ENCODE measurements around the gene GCG.

The GCG gene

DNA sequence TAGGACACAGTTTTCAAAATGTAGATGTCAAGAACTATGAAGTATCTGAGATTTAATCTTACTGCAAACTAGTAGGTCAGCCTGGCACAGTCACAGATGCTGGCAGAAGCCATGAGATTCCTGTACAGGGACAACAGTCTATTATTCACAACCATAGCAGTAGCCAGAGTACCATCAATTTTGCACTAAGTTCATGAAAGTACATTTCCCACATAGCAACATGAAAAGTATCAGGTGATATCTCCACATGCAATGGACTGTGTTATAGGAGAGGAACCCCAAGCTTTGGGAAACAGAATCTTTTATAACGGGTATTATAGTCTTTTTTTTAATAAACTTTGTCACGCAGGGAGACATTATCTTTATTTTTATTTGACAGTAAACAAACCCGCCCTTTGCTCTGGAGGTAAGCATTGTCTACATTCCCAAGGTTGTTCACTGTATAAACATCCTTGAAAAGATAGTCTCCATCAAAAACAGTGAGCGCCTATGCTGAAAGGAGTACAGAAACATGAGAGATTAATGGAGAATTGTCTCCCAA, 44.6 kb downstream of the GCG start:
- no peak overlapping the region for H3K4me3 ChIP-seq (ENCODE audit: low read depth, low read length)
- TF ChIP-seq CTCF (IDR thresholded peaks at IDR 0.05; ENCODE audit: low read depth, low read length, missing control alignments), result no peak
- no peak for DNase-seq (ENCODE audit: low read depth)

GRCh38 chr2:162106746-162107145, 45.3 kb downstream of the GCG start:
- TF ChIP-seq CTCF (IDR thresholded peaks at IDR 0.05; ENCODE audit: low read depth, low read length, missing control alignments), result no peak
- no peak overlapping the region for H3K4me3 ChIP-seq (ENCODE audit: low read depth, low read length)
- DNase-seq (ENCODE audit: low read depth), result no peak

DNA sequence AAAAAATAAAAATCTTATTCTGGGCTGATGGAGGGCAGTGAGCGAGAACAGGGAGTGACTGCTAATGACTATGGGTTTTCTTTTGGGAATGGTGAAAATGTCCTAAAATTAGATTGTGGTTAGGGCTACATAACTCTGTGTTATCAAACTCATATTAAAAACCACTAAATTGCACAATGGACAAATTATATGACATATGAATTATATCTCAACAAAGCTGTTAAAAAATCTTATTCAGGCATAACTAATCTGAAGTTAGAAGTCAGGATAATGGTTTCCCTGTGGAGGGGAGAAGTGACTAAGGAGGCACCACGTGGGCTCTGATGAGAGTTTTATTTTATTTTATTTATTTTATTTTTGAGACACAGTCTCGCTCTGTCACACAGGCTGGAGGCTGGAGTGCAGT, 45.9 kb downstream of the GCG start:
- DNase-seq (ENCODE audit: low read depth), result no peak
- no peak overlapping the region for H3K4me3 ChIP-seq (ENCODE audit: low read depth, low read length)

DNA sequence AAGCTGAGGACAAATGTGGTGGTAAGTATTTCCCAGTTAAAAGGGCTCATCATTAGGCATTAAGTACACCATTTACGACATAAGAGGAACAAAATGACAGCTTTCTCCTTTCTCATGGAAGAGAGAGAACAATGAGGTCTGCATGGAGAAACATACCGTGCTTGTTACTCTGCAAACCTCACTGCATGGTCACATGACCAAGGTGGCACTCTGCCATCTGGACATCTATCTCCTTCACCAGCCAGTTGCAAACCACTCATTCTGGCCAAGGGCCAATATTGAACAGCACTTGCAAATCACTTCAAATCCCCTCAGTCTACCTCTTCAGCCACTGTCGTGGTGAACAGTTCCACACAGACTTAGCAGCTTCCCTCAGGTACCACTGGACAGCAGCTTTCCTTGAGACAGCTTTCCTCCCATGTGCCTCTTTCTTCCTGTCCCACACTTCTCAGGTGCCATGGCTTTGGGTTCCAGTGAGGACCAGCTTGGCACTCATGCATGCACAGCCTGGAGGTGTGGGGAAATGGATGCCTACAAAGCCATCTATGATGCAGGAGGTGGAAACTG, 48.5 kb downstream of the GCG start:
- no peak overlapping the region for H3K4me3 ChIP-seq (ENCODE audit: low read depth, low read length)
- TF ChIP-seq CTCF (IDR thresholded peaks at IDR 0.05; ENCODE audit: low read depth, low read length, missing control alignments), result no peak
- DNase-seq (ENCODE audit: low read depth), result no peak

More for the DNA sequence above, 45.9 kb downstream of the GCG start:
- no peak for TF ChIP-seq CTCF (IDR thresholded peaks at IDR 0.05; ENCODE audit: low read depth, low read length, missing control alignments)

- no peak for DNase-seq (ENCODE audit: low read depth)
- no peak overlapping the region for H3K4me3 ChIP-seq (ENCODE audit: low read depth, low read length)
- TF ChIP-seq CTCF (IDR thresholded peaks at IDR 0.05; ENCODE audit: low read depth, low read length, missing control alignments), result no peak
Measured at GRCh38 chr2:162100579-162100978, 51.5 kb downstream of the GCG start.

DNA sequence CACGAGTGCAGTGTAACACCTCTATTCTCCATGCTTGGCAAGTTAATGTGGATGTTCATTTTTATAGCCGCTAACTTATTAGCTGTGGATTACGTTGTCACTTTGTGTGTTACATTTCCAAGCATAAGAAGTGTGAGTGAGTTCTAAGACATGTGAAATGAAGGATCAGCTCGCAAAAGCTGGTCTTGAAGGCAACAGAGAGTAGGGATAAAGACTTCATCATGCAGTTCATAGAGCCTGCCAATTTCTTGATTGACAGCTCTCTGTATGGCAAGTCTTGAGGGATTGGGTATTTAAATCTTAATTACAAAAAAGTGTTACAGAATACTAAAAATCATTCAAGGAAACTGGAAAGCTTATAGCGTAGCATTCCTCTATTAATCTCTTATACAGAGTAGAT, 52.2 kb downstream of the GCG start:
- H3K4me3 ChIP-seq (ENCODE audit: low read depth, low read length), result no peak overlapping the region
- TF ChIP-seq CTCF (IDR thresholded peaks at IDR 0.05; ENCODE audit: low read depth, low read length, missing control alignments), result no peak
- no peak for DNase-seq (ENCODE audit: low read depth)
